ENCODE results near the gene ADNP2.

DNA sequence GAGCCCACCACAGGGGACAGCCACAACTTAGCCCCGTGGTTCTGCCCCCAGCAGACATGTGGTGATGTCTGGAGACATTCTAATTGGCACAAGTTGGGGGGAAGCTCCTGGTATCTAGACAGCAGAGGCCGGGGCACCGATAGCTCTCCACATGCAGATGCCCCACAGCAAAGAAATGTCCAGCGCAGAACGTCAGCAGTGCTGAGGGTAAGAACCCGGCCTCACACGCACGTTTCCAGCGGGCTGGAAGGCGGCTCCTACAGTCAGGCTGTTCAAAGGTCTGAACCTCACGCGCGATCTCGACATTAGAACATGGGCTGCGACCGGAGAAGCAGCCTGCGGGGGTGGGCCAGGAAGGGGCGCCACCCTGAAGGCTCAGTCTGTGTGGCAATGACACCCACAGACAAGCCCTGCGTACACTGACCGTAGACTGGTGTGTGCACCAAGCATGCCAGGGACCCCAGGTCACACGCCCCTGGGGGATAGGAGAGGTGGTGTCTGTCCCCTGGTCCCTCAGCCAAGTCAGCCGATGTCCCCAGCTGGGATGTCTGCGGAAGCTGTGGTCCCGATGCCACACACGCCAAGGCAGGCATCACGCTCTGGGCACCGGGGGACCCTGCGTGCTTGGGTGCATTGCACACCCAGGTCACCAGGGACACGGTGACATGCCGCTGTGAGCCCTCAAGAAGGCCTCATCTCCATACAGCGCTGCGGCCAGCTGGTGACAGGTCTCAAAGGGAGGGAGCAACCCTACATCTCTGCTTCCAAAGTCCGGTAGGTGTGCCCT, 71.9 kb downstream of the ADNP2 start:
- TF ChIP-seq, protein P1, sequence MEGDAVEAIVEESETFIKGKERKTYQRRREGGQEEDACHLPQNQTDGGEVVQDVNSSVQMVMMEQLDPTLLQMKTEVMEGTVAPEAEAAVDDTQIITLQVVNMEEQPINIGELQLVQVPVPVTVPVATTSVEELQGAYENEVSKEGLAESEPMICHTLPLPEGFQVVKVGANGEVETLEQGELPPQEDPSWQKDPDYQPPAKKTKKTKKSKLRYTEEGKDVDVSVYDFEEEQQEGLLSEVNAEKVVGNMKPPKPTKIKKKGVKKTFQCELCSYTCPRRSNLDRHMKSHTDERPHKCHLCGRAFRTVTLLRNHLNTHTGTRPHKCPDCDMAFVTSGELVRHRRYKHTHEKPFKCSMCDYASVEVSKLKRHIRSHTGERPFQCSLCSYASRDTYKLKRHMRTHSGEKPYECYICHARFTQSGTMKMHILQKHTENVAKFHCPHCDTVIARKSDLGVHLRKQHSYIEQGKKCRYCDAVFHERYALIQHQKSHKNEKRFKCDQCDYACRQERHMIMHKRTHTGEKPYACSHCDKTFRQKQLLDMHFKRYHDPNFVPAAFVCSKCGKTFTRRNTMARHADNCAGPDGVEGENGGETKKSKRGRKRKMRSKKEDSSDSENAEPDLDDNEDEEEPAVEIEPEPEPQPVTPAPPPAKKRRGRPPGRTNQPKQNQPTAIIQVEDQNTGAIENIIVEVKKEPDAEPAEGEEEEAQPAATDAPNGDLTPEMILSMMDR (IDR thresholded peaks at IDR 0.05): no peak
- TF ChIP-seq POLR2A (IDR thresholded peaks at IDR 0.05): no peak
